Liver (tissue), 9 donors: ENCODE data around the gene SYS1. TPM values are rescaled to one million over a fixed set of nuclear protein-coding genes. Genes with fewer than 3 reads are reported as not detected.

Source experiments
- DNase-seq: peaks from one replicate; pipeline ENCODE4 v3.0.0-alpha.2; 2017; ENCODE audit warnings: low spot score
- H3K27ac ChIP-seq, 2 donors: one replicate each; pipeline ENCODE4 v1.7.0; 2013; ENCODE audit warnings: inconsistent platforms in 2 of 2, low read length in 2 of 2, control low read depth in 1 of 2, low read depth in 1 of 2, mild to moderate bottlenecking in 1 of 2
- H3K27me3 ChIP-seq, 4 donors: one replicate each; pipeline versions ENCODE4 v1.6.1 to v1.7.0; 2013; ENCODE audit warnings: low read length in 3 of 4, inconsistent platforms in 1 of 4, mild to moderate bottlenecking in 1 of 4, moderate library complexity in 1 of 4; ENCODE audit not compliant: control insufficient read depth in 4 of 4, insufficient read depth in 4 of 4
- H3K36me3 ChIP-seq, 4 donors: one replicate each; pipeline versions ENCODE4 v1.6.1 to v1.7.0; 2013; ENCODE audit warnings: low read length in 3 of 4, mild to moderate bottlenecking in 3 of 4, low read depth in 1 of 4, moderate library complexity in 1 of 4; ENCODE audit not compliant: control insufficient read depth in 4 of 4, insufficient read depth in 3 of 4
- H3K4me1 ChIP-seq, 4 donors: one replicate each; pipeline versions ENCODE4 v1.6.1 to v1.7.0; 2013; ENCODE audit warnings: low read length in 3 of 4, mild to moderate bottlenecking in 3 of 4, moderate library complexity in 1 of 4; ENCODE audit not compliant: control insufficient read depth in 4 of 4, insufficient read depth in 4 of 4
- H3K4me3 ChIP-seq, 3 donors: one replicate each; pipeline versions ENCODE4 v1.6.1 to v1.7.0; 2013; ENCODE audit warnings: low read length in 3 of 3, control low read depth in 1 of 3, low read depth in 1 of 3, mild to moderate bottlenecking in 1 of 3
- H3K9ac ChIP-seq, 2 donors: one replicate each; pipeline ENCODE4 v1.7.0; 2013; ENCODE audit warnings: low read length in 2 of 2, mild to moderate bottlenecking in 2 of 2, moderate library complexity in 2 of 2, control low read depth in 1 of 2, low read depth in 1 of 2
- H3K9me3 ChIP-seq, 4 donors: one replicate each; pipeline versions ENCODE4 v1.6.1 to v1.7.0; 2013; ENCODE audit warnings: low read length in 3 of 4; ENCODE audit not compliant: control insufficient read depth in 4 of 4
- EGR1 ChIP-seq, 2 donors: IDR thresholded peaks; 2 replicates each; pipeline ENCODE4 v1.6.1; 2016 to 2018; ENCODE audit warnings: antibody characterized with exemption in 2 of 2, low read depth in 2 of 2
- FOXA1 ChIP-seq: IDR thresholded peaks from 2 replicates; pipeline ENCODE4 v1.6.1; 2016; ENCODE audit warnings: antibody characterized with exemption
- FOXA2 ChIP-seq: IDR thresholded peaks from 2 replicates; pipeline ENCODE4 v1.6.1; 2016; ENCODE audit warnings: antibody characterized with exemption
- GABPA ChIP-seq, 2 donors: IDR thresholded peaks in 1 of 2; conservative IDR thresholded peaks in 1 of 2; 2 replicates each; pipeline ENCODE4 v1.6.1; 2016; ENCODE audit warnings: antibody characterized with exemption in 2 of 2, mild to moderate bottlenecking in 1 of 2, moderate library complexity in 1 of 2
- HNF4A ChIP-seq, 2 donors: conservative IDR thresholded peaks; 2 replicates each; pipeline ENCODE4 v1.6.1; 2016; ENCODE audit warnings: antibody characterized with exemption in 2 of 2, mild to moderate bottlenecking in 2 of 2
- HNF4G ChIP-seq: IDR thresholded peaks from 2 replicates; pipeline ENCODE4 v1.6.1; 2016; ENCODE audit warnings: antibody characterized with exemption
- JUND ChIP-seq, 2 donors: IDR thresholded peaks; 2 replicates each; pipeline ENCODE4 v1.6.1; 2016; ENCODE audit warnings: antibody characterized with exemption in 2 of 2
- NR2F2 ChIP-seq: IDR thresholded peaks from 2 replicates; pipeline ENCODE4 v1.6.1; 2016; ENCODE audit warnings: antibody characterized with exemption
- RAD21 ChIP-seq, 2 donors: IDR thresholded peaks; 2 replicates each; pipeline ENCODE4 v1.6.1; 2016; ENCODE audit warnings: antibody characterized with exemption in 2 of 2, mild to moderate bottlenecking in 2 of 2
- RXRA ChIP-seq, 2 donors: IDR thresholded peaks; 2 replicates each; pipeline ENCODE4 v1.6.1; 2017 to 2018; ENCODE audit warnings: antibody characterized with exemption in 2 of 2, mild to moderate bottlenecking in 1 of 2
- SP1 ChIP-seq: IDR thresholded peaks from 2 replicates; pipeline ENCODE4 v1.6.1; 2018; ENCODE audit warnings: antibody characterized with exemption, mild to moderate bottlenecking
- TAF1 ChIP-seq: conservative IDR thresholded peaks from 2 replicates; pipeline ENCODE4 v1.6.1; 2016; ENCODE audit warnings: antibody characterized with exemption, mild to moderate bottlenecking
- YY1 ChIP-seq: IDR thresholded peaks from 2 replicates; pipeline ENCODE4 v1.6.1; 2016; ENCODE audit warnings: antibody characterized with exemption, mild to moderate bottlenecking
- WGBS: extraction: QIAGEN DNeasy Blood & Tissue Kit; methylation state at CpG from one replicate; pipeline ENCODE4 v1.1.7; 2013; 5-methylcytosine and 5-hydroxymethylcytosine counted together
- polyA plus RNA-seq, 2 donors: library from polyadenylated mRNA; stranded (reverse) in 1 of 2; unstranded in 1 of 2; fragments of 200-250 nt in 1 of 2; fragments of >200 nt in 1 of 2; fragmentation: Nextera tagmentation in 1 of 2; extraction: Ambion mirVana in 1 of 2; gene quantifications; one replicate each; pipeline versions ENCODE4 v1.2.1 to v1.2.3, GENCODE V29; 2013 to 2015
- total RNA-seq, 2 donors: library from RNA; depleted of rRNA; stranded (reverse); fragments of >200 nt; gene quantifications; one replicate each; pipeline ENCODE4 v1.2.3, GENCODE V29; 2014
- TF ChIP-seq, protein P1 (sequence below): IDR thresholded peaks from 2 replicates; pipeline ENCODE4 v1.6.1; 2016; ENCODE audit warnings: antibody characterized with exemption, mild to moderate bottlenecking
- TF ChIP-seq, protein P2 (sequence below): IDR thresholded peaks from 2 replicates; pipeline ENCODE4 v1.6.1; 2016; ENCODE audit warnings: antibody characterized with exemption
- TF ChIP-seq, protein P3 (sequence below): IDR thresholded peaks from 2 replicates; pipeline ENCODE4 v1.6.1; 2016; ENCODE audit warnings: antibody characterized with exemption
- TF ChIP-seq, protein P4 (sequence below): fragments of 150-350 bp; IDR thresholded peaks from 2 replicates; pipeline ENCODE4 v1.5.1; 2017; ENCODE audit warnings: improper control_type of control experiment, low read depth, low read length; ENCODE audit not compliant: missing input control
- TF ChIP-seq, protein P5 (sequence below): IDR thresholded peaks from 2 replicates; pipeline ENCODE4 v1.6.1; 2016; ENCODE audit warnings: antibody characterized with exemption
- donor health status: healthy.
- donor health status: healthy.
- donor health status: healthy.
- donor health status: healthy.
- donor health status: healthy.

SYS1 gene
- total and polyA plus RNA-seq, 4 donors, result 15.0 to 37.8 (median 28.1) TPM

DNA sequence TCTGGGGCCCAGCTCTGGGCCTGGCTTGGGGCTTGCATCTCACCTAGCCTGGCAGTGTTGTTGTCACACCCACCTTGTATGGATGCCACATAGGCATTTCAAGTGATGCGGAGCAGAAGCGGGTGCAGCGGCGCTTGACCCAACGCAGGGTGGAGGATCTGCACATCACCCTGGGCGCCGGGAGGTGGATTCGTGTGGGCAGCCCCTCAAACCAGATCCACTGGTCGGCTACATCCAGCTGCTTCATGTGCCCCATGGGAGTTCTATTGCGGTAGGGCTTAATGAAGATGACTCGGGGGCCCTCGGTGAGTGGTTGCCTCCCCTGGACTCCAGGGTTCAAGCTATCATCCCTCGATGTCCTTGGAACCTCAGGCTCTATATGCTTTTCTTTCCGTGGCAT is 12.0 kb downstream of the SYS1 start (continued):
- TF ChIP-seq, protein P1, sequence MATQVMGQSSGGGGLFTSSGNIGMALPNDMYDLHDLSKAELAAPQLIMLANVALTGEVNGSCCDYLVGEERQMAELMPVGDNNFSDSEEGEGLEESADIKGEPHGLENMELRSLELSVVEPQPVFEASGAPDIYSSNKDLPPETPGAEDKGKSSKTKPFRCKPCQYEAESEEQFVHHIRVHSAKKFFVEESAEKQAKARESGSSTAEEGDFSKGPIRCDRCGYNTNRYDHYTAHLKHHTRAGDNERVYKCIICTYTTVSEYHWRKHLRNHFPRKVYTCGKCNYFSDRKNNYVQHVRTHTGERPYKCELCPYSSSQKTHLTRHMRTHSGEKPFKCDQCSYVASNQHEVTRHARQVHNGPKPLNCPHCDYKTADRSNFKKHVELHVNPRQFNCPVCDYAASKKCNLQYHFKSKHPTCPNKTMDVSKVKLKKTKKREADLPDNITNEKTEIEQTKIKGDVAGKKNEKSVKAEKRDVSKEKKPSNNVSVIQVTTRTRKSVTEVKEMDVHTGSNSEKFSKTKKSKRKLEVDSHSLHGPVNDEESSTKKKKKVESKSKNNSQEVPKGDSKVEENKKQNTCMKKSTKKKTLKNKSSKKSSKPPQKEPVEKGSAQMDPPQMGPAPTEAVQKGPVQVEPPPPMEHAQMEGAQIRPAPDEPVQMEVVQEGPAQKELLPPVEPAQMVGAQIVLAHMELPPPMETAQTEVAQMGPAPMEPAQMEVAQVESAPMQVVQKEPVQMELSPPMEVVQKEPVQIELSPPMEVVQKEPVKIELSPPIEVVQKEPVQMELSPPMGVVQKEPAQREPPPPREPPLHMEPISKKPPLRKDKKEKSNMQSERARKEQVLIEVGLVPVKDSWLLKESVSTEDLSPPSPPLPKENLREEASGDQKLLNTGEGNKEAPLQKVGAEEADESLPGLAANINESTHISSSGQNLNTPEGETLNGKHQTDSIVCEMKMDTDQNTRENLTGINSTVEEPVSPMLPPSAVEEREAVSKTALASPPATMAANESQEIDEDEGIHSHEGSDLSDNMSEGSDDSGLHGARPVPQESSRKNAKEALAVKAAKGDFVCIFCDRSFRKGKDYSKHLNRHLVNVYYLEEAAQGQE, result no peak
- no peak for TF ChIP-seq NR2F2

DNA sequence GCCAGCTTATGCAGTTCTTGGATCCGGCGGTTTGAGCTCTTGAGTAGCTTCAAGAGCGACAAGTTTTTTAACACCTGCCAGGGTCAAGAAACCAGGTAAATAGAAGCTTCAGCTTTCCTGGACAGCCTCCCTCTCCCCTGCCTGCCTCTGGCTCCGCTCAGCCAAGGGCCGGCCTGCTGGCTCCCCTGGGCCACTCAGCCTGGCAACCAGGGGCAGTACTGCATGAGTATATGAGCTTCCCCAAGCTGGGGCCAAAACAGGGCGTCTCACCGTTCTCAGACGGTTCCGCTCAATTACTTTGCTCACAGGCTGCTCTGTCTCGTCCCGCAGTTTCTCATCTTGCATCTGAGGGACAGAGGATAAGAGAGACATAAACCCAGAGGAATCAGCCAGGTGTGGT is 14.3 kb downstream of the SYS1 start:
- H3K36me3 ChIP-seq, result peaks cover 0 to 2% (median 0%) of the 10 kb centered on the region in 4 donors
- H3K27me3 ChIP-seq, result no peaks in the 10 kb centered on the region
- peaks cover 4 to 11% (median 5%) of the 10 kb centered on the region in 4 donors for H3K4me1 ChIP-seq
- DNase-seq, result no peak
- H3K27ac ChIP-seq, result no peak overlapping the region
- H3K9me3 ChIP-seq, result no peaks in the 10 kb centered on the region
- no peak overlapping the region for H3K9ac ChIP-seq
- TF ChIP-seq, protein P2, sequence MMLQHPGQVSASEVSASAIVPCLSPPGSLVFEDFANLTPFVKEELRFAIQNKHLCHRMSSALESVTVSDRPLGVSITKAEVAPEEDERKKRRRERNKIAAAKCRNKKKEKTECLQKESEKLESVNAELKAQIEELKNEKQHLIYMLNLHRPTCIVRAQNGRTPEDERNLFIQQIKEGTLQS, result no peak
- no peak overlapping the region for H3K4me3 ChIP-seq
- 87% methylated on average over 11 of the region's 11 CpGs for WGBS

DNA sequence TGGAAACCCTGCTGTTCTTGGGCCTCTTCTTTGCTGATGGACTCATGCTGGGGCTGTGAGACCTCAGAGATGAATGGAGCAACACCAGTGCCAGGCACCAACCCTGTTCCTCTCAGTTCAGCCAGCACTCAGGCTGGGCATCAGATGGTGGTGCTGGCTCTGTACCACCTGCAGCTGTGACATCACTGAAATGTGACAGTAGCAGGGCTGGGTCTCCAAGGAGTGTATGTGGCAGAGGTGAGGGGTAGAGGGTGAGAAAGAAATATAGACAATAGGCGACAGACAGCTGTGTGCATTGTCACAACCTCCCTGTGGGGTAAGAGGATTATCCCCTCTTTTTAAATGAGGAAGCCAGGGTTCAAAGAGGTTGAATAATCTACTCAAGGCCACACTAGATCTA is 15.2 kb downstream of the SYS1 start, which contains the start of gene TP53TG5:
TP53TG5 (minus strand) TSS at position 135 of the 400 bp plus-strand sequence; CDS start at position 46, 89 bp downstream.
- no peak within 1 kb of the TSS for H3K4me3 ChIP-seq
- peaks cover 2 to 8% (median 2%) of the 10 kb centered on the region in 4 donors for H3K4me1 ChIP-seq
- no peaks in the 10 kb centered on the region for H3K27me3 ChIP-seq
- no peaks in the 10 kb centered on the region for H3K9me3 ChIP-seq
- 94% methylated on average over 1 of the region's 1 CpG for WGBS
- no peak for DNase-seq
- no peak within 1 kb of the TSS for H3K27ac ChIP-seq
- H3K9ac ChIP-seq, result no peak within 1 kb of the TSS
- TF ChIP-seq SP1 (no peak), YY1 (no peak), EGR1 (IDR thresholded peaks at IDR 0.05; ENCODE audit: low read depth in 2 of 2) (no peak), RXRA (IDR thresholded peaks at IDR 0.05) (no peak), FOXA1 (no peak), JUND (IDR thresholded peaks at IDR 0.05) (no peak), GABPA (IDR thresholded peaks at IDR 0.05 in 1 of 2, conservative IDR thresholded peaks at IDR 0.05 in 1 of 2) (no peak), NR2F2 (no peak), FOXA2 (no peak), HNF4G (no peak), TAF1 (no peak), HNF4A (conservative IDR thresholded peaks at IDR 0.05) (no peak), RAD21 (IDR thresholded peaks at IDR 0.05) (no peak)
- TF ChIP-seq, protein P3, sequence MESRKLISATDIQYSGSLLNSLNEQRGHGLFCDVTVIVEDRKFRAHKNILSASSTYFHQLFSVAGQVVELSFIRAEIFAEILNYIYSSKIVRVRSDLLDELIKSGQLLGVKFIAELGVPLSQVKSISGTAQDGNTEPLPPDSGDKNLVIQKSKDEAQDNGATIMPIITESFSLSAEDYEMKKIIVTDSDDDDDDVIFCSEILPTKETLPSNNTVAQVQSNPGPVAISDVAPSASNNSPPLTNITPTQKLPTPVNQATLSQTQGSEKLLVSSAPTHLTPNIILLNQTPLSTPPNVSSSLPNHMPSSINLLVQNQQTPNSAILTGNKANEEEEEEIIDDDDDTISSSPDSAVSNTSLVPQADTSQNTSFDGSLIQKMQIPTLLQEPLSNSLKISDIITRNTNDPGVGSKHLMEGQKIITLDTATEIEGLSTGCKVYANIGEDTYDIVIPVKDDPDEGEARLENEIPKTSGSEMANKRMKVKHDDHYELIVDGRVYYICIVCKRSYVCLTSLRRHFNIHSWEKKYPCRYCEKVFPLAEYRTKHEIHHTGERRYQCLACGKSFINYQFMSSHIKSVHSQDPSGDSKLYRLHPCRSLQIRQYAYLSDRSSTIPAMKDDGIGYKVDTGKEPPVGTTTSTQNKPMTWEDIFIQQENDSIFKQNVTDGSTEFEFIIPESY, result no peak
- TF ChIP-seq, protein P1, result no peak
- TF ChIP-seq, protein P4, sequence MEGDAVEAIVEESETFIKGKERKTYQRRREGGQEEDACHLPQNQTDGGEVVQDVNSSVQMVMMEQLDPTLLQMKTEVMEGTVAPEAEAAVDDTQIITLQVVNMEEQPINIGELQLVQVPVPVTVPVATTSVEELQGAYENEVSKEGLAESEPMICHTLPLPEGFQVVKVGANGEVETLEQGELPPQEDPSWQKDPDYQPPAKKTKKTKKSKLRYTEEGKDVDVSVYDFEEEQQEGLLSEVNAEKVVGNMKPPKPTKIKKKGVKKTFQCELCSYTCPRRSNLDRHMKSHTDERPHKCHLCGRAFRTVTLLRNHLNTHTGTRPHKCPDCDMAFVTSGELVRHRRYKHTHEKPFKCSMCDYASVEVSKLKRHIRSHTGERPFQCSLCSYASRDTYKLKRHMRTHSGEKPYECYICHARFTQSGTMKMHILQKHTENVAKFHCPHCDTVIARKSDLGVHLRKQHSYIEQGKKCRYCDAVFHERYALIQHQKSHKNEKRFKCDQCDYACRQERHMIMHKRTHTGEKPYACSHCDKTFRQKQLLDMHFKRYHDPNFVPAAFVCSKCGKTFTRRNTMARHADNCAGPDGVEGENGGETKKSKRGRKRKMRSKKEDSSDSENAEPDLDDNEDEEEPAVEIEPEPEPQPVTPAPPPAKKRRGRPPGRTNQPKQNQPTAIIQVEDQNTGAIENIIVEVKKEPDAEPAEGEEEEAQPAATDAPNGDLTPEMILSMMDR, result no peak
- TF ChIP-seq, protein P5, sequence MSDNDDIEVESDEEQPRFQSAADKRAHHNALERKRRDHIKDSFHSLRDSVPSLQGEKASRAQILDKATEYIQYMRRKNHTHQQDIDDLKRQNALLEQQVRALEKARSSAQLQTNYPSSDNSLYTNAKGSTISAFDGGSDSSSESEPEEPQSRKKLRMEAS, result no peak
- TF ChIP-seq, protein P2, result no peak
- peaks cover 0 to 2% (median 0%) of the 10 kb centered on the region in 4 donors for H3K36me3 ChIP-seq
